Smooth muscle cell (in vitro differentiated cells): ENCODE data around the gene KLK13. TPM values are rescaled to one million over a fixed set of nuclear protein-coding genes. Genes with fewer than 3 reads are reported as not detected.

ENCODE experiments used
- DNase-seq: peaks from one replicate; lab custom pipeline; 2025; ENCODE audit not compliant: unreplicated experiment; lab: John Stamatoyannopoulos, UW
- H2AFZ ChIP-seq: fragments of 200-600 bp; sonication (generic); 2 replicates; pipeline ENCODE4 v1.6.0; 2016; ENCODE audit warnings: antibody characterized with exemption, low read depth, mild to moderate bottlenecking
- H3F3A ChIP-seq: fragments of 200-600 bp; sonication (generic); 2 replicates; pipeline ENCODE4 v1.6.0; 2017; ENCODE audit warnings: antibody characterized with exemption, low read depth
- H3K27ac ChIP-seq: fragments of 200-600 bp; sonication (generic); 2 replicates; pipeline ENCODE4 v1.5.1; 2016; ENCODE audit warnings: low read depth, mild to moderate bottlenecking
- H3K27me3 ChIP-seq: fragments of 200-600 bp; sonication (generic); 2 replicates; pipeline ENCODE4 v1.6.1; 2016; ENCODE audit warnings: low read depth, mild to moderate bottlenecking
- H3K36me3 ChIP-seq: fragments of 200-600 bp; sonication (generic); 2 replicates; pipeline ENCODE4 v1.5.1; 2016; ENCODE audit warnings: low read depth
- H3K4me1 ChIP-seq: fragments of 200-600 bp; sonication (generic); 2 replicates; pipeline ENCODE4 v1.5.1; 2016; ENCODE audit warnings: low read depth
- H3K4me2 ChIP-seq: fragments of 200-600 bp; sonication (generic); 2 replicates; pipeline ENCODE4 v1.6.0; 2016; ENCODE audit warnings: mild to moderate bottlenecking
- H3K4me3 ChIP-seq: fragments of 200-600 bp; sonication (generic); 2 replicates; pipeline ENCODE4 v1.5.1; 2016; ENCODE audit warnings: mild to moderate bottlenecking
- H3K79me2 ChIP-seq: fragments of 200-600 bp; sonication (generic); 2 replicates; pipeline ENCODE4 v1.6.0; 2016; ENCODE audit warnings: low read depth, mild to moderate bottlenecking
- H3K9ac ChIP-seq: fragments of 200-600 bp; sonication (generic); 2 replicates; pipeline ENCODE4 v1.6.0; 2016; ENCODE audit warnings: low read depth
- H3K9me3 ChIP-seq: fragments of 200-600 bp; sonication (generic); replicated peaks from 2 replicates; pipeline ENCODE4 v1.5.1; 2016; ENCODE audit warnings: low read depth
- H4K20me1 ChIP-seq: fragments of 200-600 bp; sonication (generic); 2 replicates; pipeline ENCODE4 v1.6.0; 2016; ENCODE audit warnings: low read depth
- WGBS: methylation state at CpG from one replicate; pipeline ENCODE4 v1.1.7; 2016; ENCODE audit warnings: low lambda C conversion rate; 5-methylcytosine and 5-hydroxymethylcytosine counted together
- polyA plus RNA-seq: library from polyadenylated mRNA; unstranded; fragments of >200 nt; fragmentation: Nextera tagmentation; extraction: Ambion mirVana; gene quantifications from 2 replicates; pipeline ENCODE4 v1.2.1, GENCODE V29; 2016
- total RNA-seq: library from RNA; depleted of rRNA; stranded (reverse); fragments of >200 nt; gene quantifications from 2 replicates; pipeline ENCODE4 v1.2.3, GENCODE V29; 2014
- TF ChIP-seq, protein P1 (sequence below): fragments of 200-600 bp; sonication (generic); IDR thresholded peaks from 2 replicates; pipeline ENCODE4 v1.5.1; 2017; ENCODE audit warnings: borderline replicate concordance, mild to moderate bottlenecking, antibody characterized with exemption; ENCODE audit not compliant: insufficient read depth, poor library complexity, severe bottlenecking

The KLK13 gene
- total and polyA plus RNA-seq, 2 experiments from 2014 or later = 0.72 to 1.3 TPM

DNA sequence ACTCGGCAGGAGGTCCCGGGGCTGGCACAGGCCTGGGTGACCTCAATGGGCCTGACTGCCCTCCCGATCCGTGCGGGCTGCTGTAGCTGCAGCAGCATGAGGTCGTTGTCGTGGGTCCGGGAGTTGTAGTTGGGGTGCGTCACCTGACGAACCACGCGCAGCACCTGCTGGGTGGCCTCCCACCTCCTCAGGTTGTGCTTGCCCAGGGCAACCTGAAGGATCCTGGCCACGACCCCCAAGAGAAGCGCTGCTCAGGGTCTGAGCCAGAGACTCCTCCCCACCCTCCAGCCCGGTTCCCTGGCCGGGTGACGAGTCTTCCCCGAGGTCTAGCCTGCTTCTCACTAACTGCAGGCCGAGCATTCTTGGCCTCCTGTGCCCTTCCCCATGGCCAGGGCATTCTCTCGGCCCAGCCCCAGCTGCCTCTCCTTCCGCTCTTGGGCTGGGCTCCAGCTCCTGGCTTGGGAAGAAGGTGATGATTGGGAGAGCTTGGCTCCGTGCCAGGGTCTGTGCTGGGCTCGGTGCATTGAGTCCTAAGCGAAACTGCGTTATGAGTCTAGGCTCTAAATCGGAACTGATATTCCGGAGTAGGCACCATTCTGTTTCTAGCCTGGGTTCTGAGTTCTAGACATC, 14.7 kb upstream of the KLK13 start:
- no peak for DNase-seq
- WGBS = 95% methylated on average over 27 of the region's 27 CpGs
- Histone ChIP-seq H3K36me3 (no peaks in the 10 kb centered on the region), H3K4me2 (no peak overlapping the region), H4K20me1 (no peaks in the 10 kb centered on the region), H2AFZ (no peak overlapping the region), H3K9ac (no peak overlapping the region), H3K27me3 (peaks cover 14% of the 10 kb centered on the region), H3K9me3 (no peaks in the 10 kb centered on the region), H3K79me2 (no peaks in the 10 kb centered on the region), H3F3A (no peaks in the 10 kb centered on the region), H3K4me1 (no peaks in the 10 kb centered on the region), H3K27ac (no peak overlapping the region), H3K4me3 (no peak overlapping the region)
- TF ChIP-seq, protein P1, sequence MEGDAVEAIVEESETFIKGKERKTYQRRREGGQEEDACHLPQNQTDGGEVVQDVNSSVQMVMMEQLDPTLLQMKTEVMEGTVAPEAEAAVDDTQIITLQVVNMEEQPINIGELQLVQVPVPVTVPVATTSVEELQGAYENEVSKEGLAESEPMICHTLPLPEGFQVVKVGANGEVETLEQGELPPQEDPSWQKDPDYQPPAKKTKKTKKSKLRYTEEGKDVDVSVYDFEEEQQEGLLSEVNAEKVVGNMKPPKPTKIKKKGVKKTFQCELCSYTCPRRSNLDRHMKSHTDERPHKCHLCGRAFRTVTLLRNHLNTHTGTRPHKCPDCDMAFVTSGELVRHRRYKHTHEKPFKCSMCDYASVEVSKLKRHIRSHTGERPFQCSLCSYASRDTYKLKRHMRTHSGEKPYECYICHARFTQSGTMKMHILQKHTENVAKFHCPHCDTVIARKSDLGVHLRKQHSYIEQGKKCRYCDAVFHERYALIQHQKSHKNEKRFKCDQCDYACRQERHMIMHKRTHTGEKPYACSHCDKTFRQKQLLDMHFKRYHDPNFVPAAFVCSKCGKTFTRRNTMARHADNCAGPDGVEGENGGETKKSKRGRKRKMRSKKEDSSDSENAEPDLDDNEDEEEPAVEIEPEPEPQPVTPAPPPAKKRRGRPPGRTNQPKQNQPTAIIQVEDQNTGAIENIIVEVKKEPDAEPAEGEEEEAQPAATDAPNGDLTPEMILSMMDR = no peak

DNA sequence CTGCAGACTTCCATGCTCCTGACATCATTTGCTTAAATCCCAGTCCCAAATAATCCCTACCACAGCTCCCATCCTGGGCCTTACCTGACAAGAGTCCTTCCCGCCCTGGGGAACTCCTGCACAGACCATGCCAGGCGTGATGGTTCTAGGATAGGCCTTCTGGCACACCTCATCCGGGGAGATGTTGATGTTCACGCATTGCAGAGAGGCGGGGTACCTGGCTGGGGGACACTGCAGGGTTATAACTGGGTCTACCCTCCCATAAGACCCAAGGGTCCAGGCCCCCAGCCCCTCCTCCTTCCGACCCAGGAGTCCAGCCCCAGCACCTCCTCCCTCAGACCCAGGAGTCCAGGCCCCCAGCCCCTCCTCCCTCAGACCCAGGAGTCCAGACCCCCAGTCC, 13.8 kb upstream of the KLK13 start:
- WGBS = 88% methylated on average over 6 of the region's 6 CpGs
- no peak overlapping the region for H3K27ac ChIP-seq

DNA sequence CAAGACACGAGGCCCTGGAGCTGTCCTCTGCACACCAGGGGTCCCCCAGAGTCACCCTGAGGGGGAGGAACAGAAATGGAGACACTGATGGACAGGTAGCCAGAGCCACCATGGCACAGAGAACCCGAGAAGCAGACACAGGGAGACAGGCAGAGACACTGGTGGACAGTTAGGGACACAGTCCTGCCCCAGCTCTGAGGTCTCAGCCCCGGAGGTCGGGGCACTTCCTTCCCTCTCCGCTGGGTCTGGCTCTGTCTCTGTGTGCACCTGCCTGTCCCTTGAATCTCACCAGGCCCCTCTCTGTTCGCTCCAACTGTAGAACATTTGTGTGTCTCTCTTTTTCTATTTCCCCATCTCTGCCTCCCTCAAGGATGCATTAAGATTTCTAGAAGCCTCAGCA, 13.2 kb upstream of the KLK13 start:
- Histone ChIP-seq H3F3A (no peaks in the 10 kb centered on the region), H4K20me1 (no peaks in the 10 kb centered on the region), H3K36me3 (no peaks in the 10 kb centered on the region), H3K4me1 (no peaks in the 10 kb centered on the region), H3K79me2 (no peaks in the 10 kb centered on the region), H2AFZ (no peak overlapping the region), H3K27ac (no peak overlapping the region), H3K4me2 (no peak overlapping the region), H3K9ac (no peak overlapping the region), H3K4me3 (no peak overlapping the region), H3K27me3 (peaks cover 5% of the 10 kb centered on the region), H3K9me3 (no peaks in the 10 kb centered on the region)
- WGBS = 96% methylated on average over 6 of the region's 6 CpGs
- TF ChIP-seq, protein P1 = no peak
- DNase-seq = no peak

More for the DNA sequence above, 13.8 kb upstream of the KLK13 start:
- H3K4me3 ChIP-seq = no peak overlapping the region
- TF ChIP-seq, protein P1 = no peak
- H3K27me3 ChIP-seq = peaks cover 10% of the 10 kb centered on the region
- H3K9me3 ChIP-seq = no peaks in the 10 kb centered on the region
- H3K4me1 ChIP-seq = no peaks in the 10 kb centered on the region
- no peak overlapping the region for H2AFZ ChIP-seq
- H3K36me3 ChIP-seq = no peaks in the 10 kb centered on the region
- DNase-seq = no peak
- H3K9ac ChIP-seq = no peak overlapping the region
- H3K4me2 ChIP-seq = no peak overlapping the region
- H4K20me1 ChIP-seq = no peaks in the 10 kb centered on the region
- no peaks in the 10 kb centered on the region for H3F3A ChIP-seq
- H3K79me2 ChIP-seq = no peaks in the 10 kb centered on the region

DNA sequence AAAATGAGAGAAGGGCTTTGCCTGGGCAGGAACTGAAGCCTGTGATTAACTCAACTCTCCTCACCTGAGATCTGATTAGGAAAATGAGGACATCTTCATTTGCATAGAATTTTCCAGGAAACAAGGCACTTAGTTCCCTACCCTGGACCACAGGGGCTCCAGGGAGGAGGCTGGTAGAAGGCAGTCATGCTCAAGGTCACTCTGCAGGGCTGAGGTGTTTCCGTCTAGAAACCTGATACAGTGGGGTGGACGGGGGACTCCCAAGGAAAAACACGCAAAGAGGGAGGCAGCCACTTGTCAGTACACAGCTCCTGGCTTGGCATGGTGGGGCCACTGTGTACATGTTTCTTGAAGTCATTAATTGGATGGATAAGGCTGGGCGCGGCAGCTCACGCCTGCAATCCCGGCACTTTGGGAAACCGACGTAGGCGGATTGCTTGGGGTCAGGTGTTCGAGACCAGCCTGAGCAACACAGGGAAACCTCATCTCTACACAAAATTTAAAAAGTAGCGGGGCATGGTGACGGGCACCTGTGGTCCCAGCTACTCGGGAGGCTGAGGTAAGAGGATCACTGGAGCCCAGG, 11.8 kb upstream of the KLK13 start:
- H3K27me3 ChIP-seq = no peaks in the 10 kb centered on the region
- no peak overlapping the region for H3K27ac ChIP-seq
- no peaks in the 10 kb centered on the region for H3K79me2 ChIP-seq
- no peak for DNase-seq
- no peak overlapping the region for H2AFZ ChIP-seq
- no peaks in the 10 kb centered on the region for H3K4me1 ChIP-seq
- TF ChIP-seq, protein P1 = no peak
- H4K20me1 ChIP-seq = no peaks in the 10 kb centered on the region
- H3K36me3 ChIP-seq = no peaks in the 10 kb centered on the region
- H3F3A ChIP-seq = no peaks in the 10 kb centered on the region
- 86% methylated on average over 14 of the region's 14 CpGs for WGBS
- H3K9me3 ChIP-seq = no peaks in the 10 kb centered on the region
- no peak overlapping the region for H3K9ac ChIP-seq
- no peak overlapping the region for H3K4me3 ChIP-seq
- no peak overlapping the region for H3K4me2 ChIP-seq
